Neural cell (in vitro differentiated cells): ENCODE measurements around the gene SH3RF1. TPM values are rescaled to one million over a fixed set of nuclear protein-coding genes. Genes with fewer than 3 reads are reported as not detected.

Experiments
- H2AFZ ChIP-seq: fragments of 200-600, 300-800 bp; sonication (generic), shearing (Covaris generic); 2 replicates; pipeline ENCODE4 v1.6.0; 2014; ENCODE audit warnings: low read depth, mild to moderate bottlenecking, antibody characterized with exemption, low read length, moderate library complexity
- H3F3A ChIP-seq: fragments of 200-600 bp; shearing (Covaris generic); 2 replicates; pipeline ENCODE4 v1.6.1; 2016; ENCODE audit warnings: mild to moderate bottlenecking, moderate library complexity, mixed read lengths, antibody characterized with exemption, low read length; ENCODE audit not compliant: insufficient read depth, poor library complexity, severe bottlenecking
- H3K27ac ChIP-seq: fragments of 200-600, 300-800 bp; sonication (generic), shearing (Covaris generic); 2 replicates; pipeline ENCODE4 v1.5.1; 2014; ENCODE audit warnings: mild to moderate bottlenecking, low read length, moderate library complexity
- H3K27me3 ChIP-seq: fragments of 300-800, 200-600 bp; sonication (generic), shearing (Covaris generic); 2 replicates; pipeline ENCODE4 v1.6.0; 2014; ENCODE audit warnings: mild to moderate bottlenecking, low read depth, low read length, moderate library complexity; ENCODE audit not compliant: insufficient read depth
- H3K36me3 ChIP-seq: fragments of 300-800, 200-600 bp; sonication (generic), shearing (Covaris generic); 2 replicates; pipeline ENCODE4 v1.5.1; 2014; ENCODE audit warnings: mild to moderate bottlenecking, antibody characterized with exemption, low read length, moderate library complexity; ENCODE audit not compliant: insufficient read depth
- H3K4me2 ChIP-seq: fragments of 300-800, 200-600 bp; sonication (generic), shearing (Covaris generic); 2 replicates; pipeline ENCODE4 v1.6.0; 2014; ENCODE audit warnings: mild to moderate bottlenecking, low read length
- H3K4me3 ChIP-seq: fragments of 300-800, 200-600 bp; sonication (generic), shearing (Covaris generic); 2 replicates; pipeline ENCODE4 v1.5.1; 2014; ENCODE audit warnings: mild to moderate bottlenecking, low read length, moderate library complexity
- H3K79me2 ChIP-seq: fragments of 200-600 bp; shearing (Covaris generic); replicated peaks from 2 replicates; pipeline ENCODE4 v1.6.0; 2014; ENCODE audit warnings: mild to moderate bottlenecking, low read length, moderate library complexity; ENCODE audit not compliant: insufficient read depth
- H3K9ac ChIP-seq: fragments of 300-800, 200-600 bp; sonication (generic), shearing (Covaris generic); 2 replicates; pipeline ENCODE4 v1.6.1; 2016; ENCODE audit warnings: mild to moderate bottlenecking, low read length, mixed read lengths
- H3K9me2 ChIP-seq: fragments of 200-600 bp; shearing (Covaris generic); 2 replicates; pipeline ENCODE4 v1.6.1; 2016; ENCODE audit warnings: mild to moderate bottlenecking, low read length, mixed read lengths; ENCODE audit not compliant: insufficient read depth
- H3K9me3 ChIP-seq: fragments of 200-600, 300-800 bp; sonication (generic), shearing (Covaris generic); 2 replicates; pipeline ENCODE4 v1.6.1; 2016; ENCODE audit warnings: mild to moderate bottlenecking, mixed run types, low read length, moderate library complexity, mixed read lengths
- H4K20me1 ChIP-seq: fragments of 200-600 bp; shearing (Covaris generic); 2 replicates; pipeline ENCODE4 v1.6.1; 2016; ENCODE audit warnings: mild to moderate bottlenecking, mixed run types; ENCODE audit not compliant: insufficient read depth
- CTCF ChIP-seq: fragments of 450-650 bp; IDR thresholded peaks from 2 replicates; pipeline ENCODE4 v1.5.1; 2014; ENCODE audit warnings: antibody characterized with exemption, mild to moderate bottlenecking, moderate library complexity; ENCODE audit not compliant: poor library complexity, severe bottlenecking
- EP300 ChIP-seq: fragments of 450-650 bp; conservative IDR thresholded peaks from 2 replicates; pipeline ENCODE4 v1.6.1; 2014; ENCODE audit warnings: antibody characterized with exemption, mild to moderate bottlenecking, moderate library complexity; ENCODE audit not compliant: poor library complexity, severe bottlenecking
- EZH2 ChIP-seq: fragments of 200-600, 300-800 bp; shearing (Covaris generic), sonication (generic); IDR thresholded peaks from 2 replicates; pipeline ENCODE4 v1.6.1; 2014; ENCODE audit warnings: antibody characterized with exemption, low read length, borderline replicate concordance, mild to moderate bottlenecking; ENCODE audit not compliant: insufficient read depth, poor library complexity, severe bottlenecking
- MXI1 ChIP-seq: fragments of 450-650 bp; conservative IDR thresholded peaks from 2 replicates; pipeline ENCODE4 v1.6.1; 2014; ENCODE audit warnings: antibody characterized with exemption, mild to moderate bottlenecking; ENCODE audit not compliant: poor library complexity, severe bottlenecking
- POLR2AphosphoS5 ChIP-seq: IDR thresholded peaks from 2 replicates; pipeline ENCODE4 v1.6.1; 2012
- RAD21 ChIP-seq: fragments of 450-650 bp; conservative IDR thresholded peaks from 2 replicates; pipeline ENCODE4 v1.6.1; 2014; ENCODE audit warnings: antibody characterized with exemption, mild to moderate bottlenecking, moderate library complexity
- REST ChIP-seq: IDR thresholded peaks from 2 replicates; pipeline ENCODE4 v1.6.1; 2012; ENCODE audit warnings: borderline replicate concordance
- SMC3 ChIP-seq: fragments of 450-650 bp; conservative IDR thresholded peaks from 2 replicates; pipeline ENCODE4 v1.6.1; 2014; ENCODE audit warnings: antibody characterized with exemption, mild to moderate bottlenecking, moderate library complexity; ENCODE audit not compliant: poor library complexity
- TAF1 ChIP-seq: IDR thresholded peaks from 2 replicates; pipeline ENCODE4 v1.6.1; 2012; ENCODE audit warnings: low read depth
- polyA plus RNA-seq: library from polyadenylated mRNA; depleted of rRNA; stranded (reverse); fragments of >200 nt; gene quantifications from 2 replicates; pipeline ENCODE4 v1.2.3, GENCODE V29; 2014

The SH3RF1 gene
- polyA plus RNA-seq, 1 donor from 2014 or later: 3.1 TPM

GRCh38 chr4:169054879-169055278 lies 215.9 kb downstream of the SH3RF1 start:
- H3K4me2 ChIP-seq: no peak overlapping the region
- no peaks in the 10 kb centered on the region for H3K9me2 ChIP-seq
- H3F3A ChIP-seq: no peaks in the 10 kb centered on the region
- no peaks in the 10 kb centered on the region for H3K79me2 ChIP-seq
- H3K27me3 ChIP-seq: no peaks in the 10 kb centered on the region
- no peak overlapping the region for H2AFZ ChIP-seq
- no peaks in the 10 kb centered on the region for H3K9me3 ChIP-seq
- H3K4me3 ChIP-seq: no peak overlapping the region
- H4K20me1 ChIP-seq: no peaks in the 10 kb centered on the region
- no peak for TF ChIP-seq EZH2
- no peak for TF ChIP-seq RAD21
- TF ChIP-seq CTCF: no peak
- no peak overlapping the region for H3K27ac ChIP-seq
- no peak overlapping the region for H3K9ac ChIP-seq
- no peaks in the 10 kb centered on the region for H3K36me3 ChIP-seq

- no peaks in the 10 kb centered on the region for H3F3A ChIP-seq
- no peak for TF ChIP-seq CTCF
- no peak for TF ChIP-seq POLR2AphosphoS5
- no peak for TF ChIP-seq EP300
- TF ChIP-seq REST: no peak
- no peak for TF ChIP-seq SMC3
- TF ChIP-seq TAF1: no peak
- no peak for TF ChIP-seq EZH2
- TF ChIP-seq RAD21: no peak
- no peak for TF ChIP-seq MXI1
- H3K9me3 ChIP-seq: no peaks in the 10 kb centered on the region
- no peak overlapping the region for H3K4me3 ChIP-seq
- H3K79me2 ChIP-seq: no peaks in the 10 kb centered on the region
- H3K4me2 ChIP-seq: no peak overlapping the region
- no peak overlapping the region for H2AFZ ChIP-seq
- H3K27me3 ChIP-seq: no peaks in the 10 kb centered on the region
- no peaks in the 10 kb centered on the region for H3K9me2 ChIP-seq
- no peak overlapping the region for H3K27ac ChIP-seq
- H3K9ac ChIP-seq: no peak overlapping the region
- no peaks in the 10 kb centered on the region for H3K36me3 ChIP-seq
- H4K20me1 ChIP-seq: no peaks in the 10 kb centered on the region
Observed at GRCh38 chr4:169052594-169052945, 218.2 kb downstream of the SH3RF1 start.
